Mesendoderm (in vitro differentiated cells): ENCODE results near the gene MAGEF1.
A peak's percentile ranks its signal among the peaks of the same experiment; 100 is the strongest.

ENCODE experiments used
- DNase-seq: peaks from one replicate; pipeline ENCODE4 v3.0.0; 2013
- H2AK5ac ChIP-seq: 2 replicates; pipeline ENCODE4 v1.6.1; 2013; ENCODE audit warnings: low read length, inconsistent platforms
- H2BK120ac ChIP-seq: 2 replicates; pipeline ENCODE4 v1.6.1; 2013; ENCODE audit warnings: low read depth, mild to moderate bottlenecking, low read length, moderate library complexity, mixed read lengths
- H2BK15ac ChIP-seq: replicated peaks from 2 replicates; pipeline ENCODE4 v1.6.1; 2013; ENCODE audit warnings: low read depth, mild to moderate bottlenecking, moderate library complexity
- H2BK5ac ChIP-seq: 2 replicates; pipeline ENCODE4 v1.6.1; 2013; ENCODE audit warnings: low read length, inconsistent platforms
- H3K18ac ChIP-seq: 2 replicates; pipeline ENCODE4 v1.6.1; 2013; ENCODE audit warnings: mild to moderate bottlenecking, low read length, mixed read lengths
- H3K23ac ChIP-seq: one replicate; pipeline ENCODE4 v1.6.1; 2013; ENCODE audit warnings: low read length
- H3K27ac ChIP-seq: 2 replicates; pipeline ENCODE4 v1.5.1; 2013; ENCODE audit warnings: low read depth, mild to moderate bottlenecking, inconsistent platforms, low read length, moderate library complexity
- H3K27me3 ChIP-seq: 2 replicates; pipeline ENCODE4 v1.6.1; 2013; ENCODE audit warnings: low read length, control low read depth, mild to moderate bottlenecking, inconsistent platforms; ENCODE audit not compliant: insufficient read depth, poor library complexity
- H3K36me3 ChIP-seq: 2 replicates; pipeline ENCODE4 v1.6.1; 2013; ENCODE audit warnings: low read length, inconsistent platforms; ENCODE audit not compliant: control insufficient read depth, insufficient read depth
- H3K4ac ChIP-seq: one replicate; pipeline ENCODE4 v1.6.1; 2013; ENCODE audit warnings: low read depth, mild to moderate bottlenecking, low read length, moderate library complexity
- H3K4me1 ChIP-seq: 2 replicates; pipeline ENCODE4 v1.6.1; 2013; ENCODE audit warnings: low read depth, low read length, inconsistent platforms; ENCODE audit not compliant: control insufficient read depth
- H3K4me2 ChIP-seq: 2 replicates; pipeline ENCODE4 v1.6.1; 2013; ENCODE audit warnings: low read length
- H3K4me3 ChIP-seq: 2 replicates; pipeline ENCODE4 v1.5.1; 2013; ENCODE audit warnings: mild to moderate bottlenecking, low read length
- H3K56ac ChIP-seq: one replicate; pipeline ENCODE4 v1.6.1; 2013; ENCODE audit warnings: low read length
- H3K79me1 ChIP-seq: 2 replicates; pipeline ENCODE4 v1.6.1; 2013; ENCODE audit warnings: low read length, inconsistent platforms
- H3K79me2 ChIP-seq: 2 replicates; pipeline ENCODE4 v1.6.1; 2013; ENCODE audit warnings: mild to moderate bottlenecking, low read length; ENCODE audit not compliant: control insufficient read depth, insufficient read depth
- H3K9ac ChIP-seq: 2 replicates; pipeline ENCODE4 v1.6.1; 2013; ENCODE audit warnings: low read length, inconsistent platforms
- H4K5ac ChIP-seq: one replicate; pipeline ENCODE4 v1.6.1; 2013; ENCODE audit warnings: low read length
- H4K8ac ChIP-seq: one replicate; pipeline ENCODE4 v1.6.1; 2013; ENCODE audit warnings: low read depth, mild to moderate bottlenecking, control low read depth, low read length, moderate library complexity
- WGBS: extraction: QIAGEN DNeasy Blood & Tissue Kit; methylation state at CpG from one replicate; pipeline ENCODE4 v1.1.7; 2013; ENCODE audit warnings: low lambda C conversion rate, missing lambda C conversion rate; ENCODE audit not compliant: insufficient coverage; ENCODE audit errors: extremely low coverage; 5-methylcytosine and 5-hydroxymethylcytosine counted together

MAGEF1 gene

GRCh38 chr3:184757022-184757651, 45.3 kb upstream of the MAGEF1 start:
- H3K9ac ChIP-seq = peak overlapping the region; percentile 35
- H3K27me3 ChIP-seq = no peaks in the 10 kb centered on the region
- no CpG with 5 or more reads among the region's 17 CpGs for WGBS
- peaks cover 23% of the 10 kb centered on the region for H3K4me1 ChIP-seq
- H3K79me1 ChIP-seq = no peaks in the 10 kb centered on the region
- H3K36me3 ChIP-seq = no peaks in the 10 kb centered on the region
- H3K23ac ChIP-seq = no peak overlapping the region
- no peak overlapping the region for H2BK120ac ChIP-seq
- H3K79me2 ChIP-seq = no peaks in the 10 kb centered on the region
- H3K4me3 ChIP-seq = no peak overlapping the region
- H3K4me2 ChIP-seq = no peak overlapping the region
- no peak overlapping the region for H2BK15ac ChIP-seq
- peak overlapping the region; percentile 71 for H3K56ac ChIP-seq
- H2AK5ac ChIP-seq = no peak overlapping the region
- no peak overlapping the region for H3K18ac ChIP-seq
- H2BK5ac ChIP-seq = peak overlapping the region; percentile 74
- DNase-seq = peak; percentile 59
- no peak overlapping the region for H3K4ac ChIP-seq
- H3K27ac ChIP-seq = no peak overlapping the region
- no peak overlapping the region for H4K8ac ChIP-seq
- H4K5ac ChIP-seq = no peak overlapping the region

- H2BK15ac ChIP-seq = no peak overlapping the region
- H3K79me2 ChIP-seq = no peaks in the 10 kb centered on the region
- no peak overlapping the region for H4K8ac ChIP-seq
- no peak overlapping the region for H3K27ac ChIP-seq
- no peak overlapping the region for H4K5ac ChIP-seq
- H3K79me1 ChIP-seq = no peaks in the 10 kb centered on the region
- H2BK5ac ChIP-seq = peak overlapping the region; percentile 46
- peak overlapping the region; percentile 29 for H3K56ac ChIP-seq
- H2AK5ac ChIP-seq = peak overlapping the region; percentile 71
- DNase-seq = peak; percentile 71
- no peak overlapping the region for H3K4me3 ChIP-seq
- H3K36me3 ChIP-seq = no peaks in the 10 kb centered on the region
- no peak overlapping the region for H2BK120ac ChIP-seq
- H3K4ac ChIP-seq = peak overlapping the region; percentile 44
- H3K9ac ChIP-seq = peak overlapping the region; percentile 6
- peak overlapping the region; percentile 24 for H3K18ac ChIP-seq
- H3K23ac ChIP-seq = no peak overlapping the region
- peaks cover 25% of the 10 kb centered on the region for H3K4me1 ChIP-seq
- H3K4me2 ChIP-seq = no peak overlapping the region
- WGBS = no CpG with 5 or more reads among the region's 13 CpGs
- H3K27me3 ChIP-seq = no peaks in the 10 kb centered on the region
These were observed 44.5 kb upstream of the MAGEF1 start for GRCh38 chr3:184756151-184757021.

GRCh38 chr3:184755315-184755731, 43.5 kb upstream of the MAGEF1 start:
- peak; percentile 65 for DNase-seq
- H3K9ac ChIP-seq = no peak overlapping the region
- H4K8ac ChIP-seq = no peak overlapping the region
- H3K23ac ChIP-seq = no peak overlapping the region
- no peaks in the 10 kb centered on the region for H3K27me3 ChIP-seq
- no peak overlapping the region for H4K5ac ChIP-seq
- H3K4me1 ChIP-seq = peaks cover 23% of the 10 kb centered on the region
- no peak overlapping the region for H2BK120ac ChIP-seq
- H2BK15ac ChIP-seq = no peak overlapping the region
- no peaks in the 10 kb centered on the region for H3K36me3 ChIP-seq
- peak overlapping the region; percentile 45 for H3K56ac ChIP-seq
- H3K4me2 ChIP-seq = no peak overlapping the region
- WGBS = no CpG with 5 or more reads among the region's 8 CpGs
- H2AK5ac ChIP-seq = peak overlapping the region; percentile 0
- no peaks in the 10 kb centered on the region for H3K79me2 ChIP-seq
- peak overlapping the region; percentile 5 for H3K27ac ChIP-seq
- no peak overlapping the region for H3K4me3 ChIP-seq
- peak overlapping the region; percentile 24 for H3K18ac ChIP-seq
- no peaks in the 10 kb centered on the region for H3K79me1 ChIP-seq
- H3K4ac ChIP-seq = no peak overlapping the region
- H2BK5ac ChIP-seq = no peak overlapping the region

- Histone ChIP-seq H3K23ac (no peak overlapping the region), H3K18ac (peak overlapping the region; percentile 15), H2AK5ac (no peak overlapping the region), H3K56ac (peak overlapping the region; percentile 84), H4K8ac (no peak overlapping the region), H2BK5ac (peak overlapping the region; percentile 100), H3K79me2 (no peaks in the 10 kb centered on the region), H3K4me2 (no peak overlapping the region), H2BK120ac (peak overlapping the region; percentile 69), H2BK15ac (no peak overlapping the region), H3K4me3 (no peak overlapping the region), H3K4ac (no peak overlapping the region), H3K27me3 (no peaks in the 10 kb centered on the region), H3K79me1 (no peaks in the 10 kb centered on the region), H3K27ac (peak overlapping the region; percentile 96), H4K5ac (peak overlapping the region; percentile 68), H3K9ac (peak overlapping the region; percentile 51), H3K4me1 (peaks cover 25% of the 10 kb centered on the region), H3K36me3 (no peaks in the 10 kb centered on the region)
- WGBS = no CpG with 5 or more reads among the region's 5 CpGs
- peak; percentile 98 for DNase-seq
These were observed 40.5 kb upstream of the MAGEF1 start for GRCh38 chr3:184752361-184752760.

- Histone ChIP-seq H3K36me3 (no peaks in the 10 kb centered on the region), H3K18ac (peak overlapping the region; percentile 8), H3K4me1 (peaks cover 17% of the 10 kb centered on the region), H3K23ac (no peak overlapping the region), H3K4ac (peak overlapping the region; percentile 5), H3K27ac (peak overlapping the region; percentile 96), H2BK120ac (peak overlapping the region; percentile 65), H3K27me3 (no peaks in the 10 kb centered on the region), H4K5ac (peak overlapping the region; percentile 76), H3K4me3 (no peak overlapping the region), H3K56ac (peak overlapping the region; percentile 80), H3K4me2 (no peak overlapping the region), H2AK5ac (peak overlapping the region; percentile 57), H3K9ac (peak overlapping the region; percentile 2), H3K79me2 (no peaks in the 10 kb centered on the region), H3K79me1 (no peaks in the 10 kb centered on the region), H2BK5ac (peak overlapping the region; percentile 97), H2BK15ac (no peak overlapping the region), H4K8ac (no peak overlapping the region)
- WGBS = no CpG with 5 or more reads among the region's 10 CpGs
- peak; percentile 75 for DNase-seq
These were observed 39.6 kb upstream of the MAGEF1 start for GRCh38 chr3:184751204-184752040.
